ENCODE measurements around the gene CELA3B.
"Not testable (repeated sequence)": the region's sequence is repeated elsewhere in the genome, so short reads cannot be mapped to it uniquely, and the experiment has no call there.

GRCh38 chr1:21969066-21969465, 7.8 kb upstream of the CELA3B start:
- not testable (repeated sequence) for TF ChIP-seq CTCF (optimal IDR thresholded peaks at IDR 0.05 in 1 of 3, IDR thresholded peaks at IDR 0.05 in 1 of 3, conservative IDR thresholded peaks at IDR 0.05 in 1 of 3; ENCODE audit: extremely low read depth in 1 of 3, insufficient read depth in 2 of 3, low read length in 3 of 3); EZH2 (IDR thresholded peaks at IDR 0.05; ENCODE audit: low read length)
